Left ventricle myocardium inferior (tissue), 1 donor: ENCODE results near the gene GPRC5C. TPM values are rescaled to one million over a fixed set of nuclear protein-coding genes. Genes with fewer than 3 reads are reported as not detected.

Experiments used
- DNase-seq: peaks from one replicate; pipeline ENCODE4 v3.0.0-alpha.2; 2020
- H3K27ac ChIP-seq: fragments of 200-600 bp; replicated peaks from 2 replicates; pipeline ENCODE4 v1.8.0; 2021
- H3K27me3 ChIP-seq: fragments of 200-600 bp; 2 replicates; pipeline ENCODE4 v1.8.0; 2021; ENCODE audit warnings: low read depth
- H3K36me3 ChIP-seq: fragments of 200-600 bp; 2 replicates; pipeline ENCODE4 v1.8.0; 2021
- H3K4me1 ChIP-seq: fragments of 200-600 bp; 2 replicates; pipeline ENCODE4 v1.8.0; 2021
- H3K4me3 ChIP-seq: fragments of 200-600 bp; 2 replicates; pipeline ENCODE4 v1.8.0; 2021; ENCODE audit warnings: mild to moderate bottlenecking, moderate library complexity
- H3K9me3 ChIP-seq: fragments of 200-600 bp; replicated peaks from 2 replicates; pipeline ENCODE4 v1.8.0; 2021
- intact Hi-C: fragments of 100-400 bp; cut with micrococcal nuclease; formaldehyde crosslinking; loops from one replicate; pipeline ENCODE4 v1.11.0; 2022
- total RNA-seq: library from RNA; stranded (reverse); fragmentation: NEBNext Ultra II Directional; extraction: Animal tissue kit (Norgen Biotek cat#: 25700); gene quantifications from one replicate; pipeline ENCODE4 v1.2.1, GENCODE V29; 2021
- TF ChIP-seq, protein P1 (sequence below): fragments of 200-600 bp; IDR thresholded peaks from 2 replicates; pipeline ENCODE4 v1.8.0; 2021; ENCODE audit warnings: antibody characterized with exemption, mild to moderate bottlenecking, borderline replicate concordance
- donor health status: DM: no; HTN: yes; CAD: no; lungs with severe emphysema.

Gene GPRC5C
- total RNA-seq, 1 donor from 2014 or later: 32.0 TPM

DNA sequence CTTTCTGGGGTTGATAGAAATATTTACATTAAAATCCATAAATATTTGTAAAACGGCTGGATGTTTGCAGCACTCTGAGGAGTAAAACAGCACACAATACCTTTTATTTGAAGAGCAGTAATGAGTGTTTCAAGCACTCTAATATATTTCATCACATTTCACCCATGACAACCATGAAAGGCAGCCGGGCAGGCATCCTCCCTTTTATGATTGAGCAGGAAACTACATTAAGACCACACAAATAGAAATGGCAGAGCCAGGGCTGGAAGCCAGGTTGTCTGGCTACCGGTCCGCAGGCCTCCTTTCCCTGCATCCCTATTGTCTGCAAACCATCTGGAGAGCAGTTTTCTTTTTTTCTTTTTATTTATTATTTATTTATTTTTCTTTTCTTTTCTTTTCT lies 23.1 kb upstream of the GPRC5C start:
- Histone ChIP-seq H3K27ac (no peak overlapping the region), H3K36me3 (no peaks in the 10 kb centered on the region), H3K9me3 (peaks cover 4% of the 10 kb centered on the region), H3K4me3 (no peak overlapping the region), H3K4me1 (no peaks in the 10 kb centered on the region), H3K27me3 (peaks cover 8% of the 10 kb centered on the region)
- intact Hi-C loops: no loop called here
- DNase-seq: no peak
- TF ChIP-seq, protein P1, sequence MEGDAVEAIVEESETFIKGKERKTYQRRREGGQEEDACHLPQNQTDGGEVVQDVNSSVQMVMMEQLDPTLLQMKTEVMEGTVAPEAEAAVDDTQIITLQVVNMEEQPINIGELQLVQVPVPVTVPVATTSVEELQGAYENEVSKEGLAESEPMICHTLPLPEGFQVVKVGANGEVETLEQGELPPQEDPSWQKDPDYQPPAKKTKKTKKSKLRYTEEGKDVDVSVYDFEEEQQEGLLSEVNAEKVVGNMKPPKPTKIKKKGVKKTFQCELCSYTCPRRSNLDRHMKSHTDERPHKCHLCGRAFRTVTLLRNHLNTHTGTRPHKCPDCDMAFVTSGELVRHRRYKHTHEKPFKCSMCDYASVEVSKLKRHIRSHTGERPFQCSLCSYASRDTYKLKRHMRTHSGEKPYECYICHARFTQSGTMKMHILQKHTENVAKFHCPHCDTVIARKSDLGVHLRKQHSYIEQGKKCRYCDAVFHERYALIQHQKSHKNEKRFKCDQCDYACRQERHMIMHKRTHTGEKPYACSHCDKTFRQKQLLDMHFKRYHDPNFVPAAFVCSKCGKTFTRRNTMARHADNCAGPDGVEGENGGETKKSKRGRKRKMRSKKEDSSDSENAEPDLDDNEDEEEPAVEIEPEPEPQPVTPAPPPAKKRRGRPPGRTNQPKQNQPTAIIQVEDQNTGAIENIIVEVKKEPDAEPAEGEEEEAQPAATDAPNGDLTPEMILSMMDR: no peak

GRCh38 chr17:74410001-74410443 lies 21.9 kb upstream of the GPRC5C start:
- intact Hi-C loops: no loop called here

GRCh38 chr17:74412581-74412980 lies 19.3 kb upstream of the GPRC5C start:
- DNase-seq: no peak
- H3K4me1 ChIP-seq: no peaks in the 10 kb centered on the region
- H3K4me3 ChIP-seq: no peak overlapping the region
- no peaks in the 10 kb centered on the region for H3K36me3 ChIP-seq
- no peaks in the 10 kb centered on the region for H3K27me3 ChIP-seq
- H3K9me3 ChIP-seq: peaks cover 4% of the 10 kb centered on the region
- intact Hi-C loops: no loop called here
- H3K27ac ChIP-seq: no peak overlapping the region
- TF ChIP-seq, protein P1: no peak

More at GRCh38 chr17:74410001-74410443, 21.9 kb upstream of the GPRC5C start:
- no peaks in the 10 kb centered on the region for H3K27me3 ChIP-seq
- H3K4me3 ChIP-seq: no peak overlapping the region
- no peaks in the 10 kb centered on the region for H3K4me1 ChIP-seq
- DNase-seq: no peak
- no peak overlapping the region for H3K27ac ChIP-seq
- TF ChIP-seq, protein P1: no peak
- H3K9me3 ChIP-seq: peaks cover 4% of the 10 kb centered on the region
- no peaks in the 10 kb centered on the region for H3K36me3 ChIP-seq

- intact Hi-C loops: no loop called here
- no peak overlapping the region for H3K27ac ChIP-seq
- TF ChIP-seq, protein P1: no peak
Measured at GRCh38 chr17:74413491-74413890, 18.4 kb upstream of the GPRC5C start.

GRCh38 chr17:74414510-74414909 lies 17.4 kb upstream of the GPRC5C start:
- Histone ChIP-seq H3K4me1 (no peaks in the 10 kb centered on the region), H3K36me3 (no peaks in the 10 kb centered on the region), H3K4me3 (no peak overlapping the region), H3K27me3 (no peaks in the 10 kb centered on the region), H3K27ac (no peak overlapping the region), H3K9me3 (peaks cover 4% of the 10 kb centered on the region)
- TF ChIP-seq, protein P1: no peak
- intact Hi-C loops: no loop called here
- DNase-seq: no peak

More at GRCh38 chr17:74413491-74413890, 18.4 kb upstream of the GPRC5C start:
- no peak for DNase-seq
- Histone ChIP-seq H3K9me3 (peaks cover 4% of the 10 kb centered on the region), H3K36me3 (no peaks in the 10 kb centered on the region), H3K4me3 (no peak overlapping the region), H3K4me1 (no peaks in the 10 kb centered on the region), H3K27me3 (no peaks in the 10 kb centered on the region)
